H1 (cell line): ENCODE data around the gene AMBP. TPM values are rescaled to one million over a fixed set of nuclear protein-coding genes. Genes with fewer than 3 reads are reported as not detected.
A peak's percentile ranks its signal among the peaks of the same experiment; 100 is the strongest.

Source experiments
- KDM5A ChIP-seq: fragments of 200-600 bp; IDR thresholded peaks from 2 replicates; pipeline ENCODE4 v1.7.1; 2012; ENCODE audit warnings: mild to moderate bottlenecking, low read length, inconsistent platforms, mixed read lengths
- polyA plus RNA-seq, 7 experiments: library from polyadenylated mRNA; depleted of rRNA in 3 of 7; stranded (reverse) in 5 of 7; unstranded in 2 of 7; fragments of >200 nt in 5 of 7; fragments of 200-250 nt in 2 of 7; gene quantifications; 1 replicate in 5 of 7; 2 replicates in 1 of 7; 4 replicates in 1 of 7; pipeline versions ENCODE4 v1.2.1 to v1.2.3, GENCODE V29; 2011 to 2013; ENCODE audit warnings: missing spikeins in 2 of 7, mixed read lengths in 2 of 7
- total RNA-seq: library from RNA; stranded (reverse); fragmentation: NEBNext Ultra II Directional; extraction: Animal tissue kit (Norgen Biotek cat#: 25700); gene quantifications from 2 replicates; pipeline ENCODE4 v1.2.1, GENCODE V29; 2021
- TF ChIP-seq, protein P1 (sequence below), 3 experiments: IDR thresholded peaks; 1 replicate in 2 of 3; 2 replicates in 1 of 3; pipeline versions ENCODE4 v1.5.1 to v1.6.1; 2011; ENCODE audit warnings: low read length in 3 of 3, mild to moderate bottlenecking in 3 of 3, inconsistent platforms in 2 of 3, low read depth in 1 of 3, moderate library complexity in 1 of 3; ENCODE audit not compliant: insufficient read depth in 1 of 3; ENCODE audit errors: control extremely low read depth in 1 of 3

AMBP gene
- total and polyA plus RNA-seq, 2 of the 8 experiments (the other 6 are each of a cell fraction or from before 2014, with no cell fraction given), result 3.0 to 4.0 TPM

DNA sequence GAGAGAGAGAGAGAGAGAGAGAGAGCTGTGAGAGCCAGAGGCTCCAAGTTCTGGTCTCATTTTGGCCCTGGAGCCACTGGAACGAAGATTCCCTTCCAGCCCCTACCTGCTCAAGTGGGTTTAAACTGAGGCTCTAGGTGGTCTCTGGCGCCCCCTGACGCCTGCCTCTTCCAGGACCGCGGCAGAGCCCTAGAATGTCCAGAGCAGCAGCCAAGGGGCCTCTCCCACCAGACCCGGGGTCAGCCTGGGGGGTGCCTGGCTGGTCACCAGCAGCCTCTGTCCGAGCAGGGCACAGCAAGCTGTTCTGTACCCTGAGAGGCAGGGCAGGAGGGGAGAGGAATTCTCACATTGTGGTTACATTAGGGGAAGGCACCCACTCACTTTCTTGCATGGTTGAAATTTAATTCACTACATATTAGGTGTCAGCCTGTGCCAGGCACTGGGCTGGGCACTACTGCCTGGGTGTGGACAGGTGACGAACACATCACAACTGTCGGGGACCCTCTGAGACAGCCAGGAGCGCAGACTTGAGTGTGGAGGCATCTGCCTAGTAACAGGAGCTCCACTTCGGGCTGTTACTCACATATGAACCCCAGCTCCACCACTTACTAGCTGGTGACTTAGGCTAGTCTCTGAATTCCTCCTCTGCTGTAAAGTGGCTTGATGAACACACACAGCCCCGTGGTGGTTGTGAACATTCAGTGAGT, 44.5 kb downstream of the AMBP start (continued):
- TF ChIP-seq, protein P1, sequence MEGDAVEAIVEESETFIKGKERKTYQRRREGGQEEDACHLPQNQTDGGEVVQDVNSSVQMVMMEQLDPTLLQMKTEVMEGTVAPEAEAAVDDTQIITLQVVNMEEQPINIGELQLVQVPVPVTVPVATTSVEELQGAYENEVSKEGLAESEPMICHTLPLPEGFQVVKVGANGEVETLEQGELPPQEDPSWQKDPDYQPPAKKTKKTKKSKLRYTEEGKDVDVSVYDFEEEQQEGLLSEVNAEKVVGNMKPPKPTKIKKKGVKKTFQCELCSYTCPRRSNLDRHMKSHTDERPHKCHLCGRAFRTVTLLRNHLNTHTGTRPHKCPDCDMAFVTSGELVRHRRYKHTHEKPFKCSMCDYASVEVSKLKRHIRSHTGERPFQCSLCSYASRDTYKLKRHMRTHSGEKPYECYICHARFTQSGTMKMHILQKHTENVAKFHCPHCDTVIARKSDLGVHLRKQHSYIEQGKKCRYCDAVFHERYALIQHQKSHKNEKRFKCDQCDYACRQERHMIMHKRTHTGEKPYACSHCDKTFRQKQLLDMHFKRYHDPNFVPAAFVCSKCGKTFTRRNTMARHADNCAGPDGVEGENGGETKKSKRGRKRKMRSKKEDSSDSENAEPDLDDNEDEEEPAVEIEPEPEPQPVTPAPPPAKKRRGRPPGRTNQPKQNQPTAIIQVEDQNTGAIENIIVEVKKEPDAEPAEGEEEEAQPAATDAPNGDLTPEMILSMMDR (IDR thresholded peaks at IDR 0.05; ENCODE audit: control extremely low read depth in 1 of 3, insufficient read depth in 1 of 3, low read depth in 1 of 3, low read length in 3 of 3), result peak; percentile 72 to 84 (median 84)
- TF ChIP-seq KDM5A, result no peak
